DLD1 (cell line): ENCODE results near the gene SIRPD.

ENCODE experiments used
- in situ Hi-C: cut with HindIII; loops from 2 replicates; pipeline ENCODE4 v1.10.0; 2017; ENCODE audit warnings: low sequenced_read_pairs

Gene SIRPD

GRCh38 chr20:1538655-1539054, 18.9 kb downstream of the SIRPD start:
- in situ Hi-C loops: no loop called here

- in situ Hi-C loops: no loop called here
These were observed 19.8 kb downstream of the SIRPD start for GRCh38 chr20:1537731-1538058.

- in situ Hi-C loops: no loop called here
These were observed 20.4 kb downstream of the SIRPD start for GRCh38 chr20:1536893-1537730.

- in situ Hi-C loops: no loop called here
These were observed 21.9 kb downstream of the SIRPD start for GRCh38 chr20:1535420-1536175.

- in situ Hi-C loops: no loop called here
These were observed 23.0 kb downstream of the SIRPD start for GRCh38 chr20:1534526-1534925.

GRCh38 chr20:1533059-1533458, 24.4 kb downstream of the SIRPD start:
- in situ Hi-C loops: no loop called here

- in situ Hi-C loops: no loop called here
These were observed 28.7 kb downstream of the SIRPD start for GRCh38 chr20:1528811-1529210.

GRCh38 chr20:1527923-1528322, 29.6 kb downstream of the SIRPD start:
- in situ Hi-C loops: no loop called here

- in situ Hi-C loops: no loop called here
These were observed 30.6 kb downstream of the SIRPD start for GRCh38 chr20:1526896-1527295.

GRCh38 chr20:1526310-1526709, 31.2 kb downstream of the SIRPD start:
- in situ Hi-C loops: no loop called here

- in situ Hi-C loops: no loop called here
These were observed 33.5 kb downstream of the SIRPD start for GRCh38 chr20:1524004-1524403.

GRCh38 chr20:1517010-1517409, 40.5 kb downstream of the SIRPD start:
- in situ Hi-C loops: no loop called here

- in situ Hi-C loops: no loop called here
These were observed 43.7 kb downstream of the SIRPD start for GRCh38 chr20:1513801-1514200.

GRCh38 chr20:1509237-1509636, 48.3 kb downstream of the SIRPD start:
- in situ Hi-C loops: no loop called here

- in situ Hi-C loops: no loop called here
These were observed 48.9 kb downstream of the SIRPD start for GRCh38 chr20:1508574-1508973.

- in situ Hi-C loops: no loop called here
These were observed 50.2 kb downstream of the SIRPD start for GRCh38 chr20:1507276-1507675.

- in situ Hi-C loops: no loop called here
These were observed 51.6 kb downstream of the SIRPD start for GRCh38 chr20:1505871-1506270.

- in situ Hi-C loops: no loop called here
These were observed 52.1 kb downstream of the SIRPD start for GRCh38 chr20:1505361-1505760.

GRCh38 chr20:1503564-1504227, 53.8 kb downstream of the SIRPD start:
- in situ Hi-C loops: no loop called here

- in situ Hi-C loops: no loop called here
These were observed 57.0 kb downstream of the SIRPD start for GRCh38 chr20:1500496-1500895.

- in situ Hi-C loops: no loop called here
These were observed 57.7 kb downstream of the SIRPD start for GRCh38 chr20:1499528-1500420.
